Smooth muscle cell (in vitro differentiated cells): Measurements from ENCODE around the gene CLNK. TPM values are rescaled to one million over a fixed set of nuclear protein-coding genes. Genes with fewer than 3 reads are reported as not detected.

ENCODE experiments used
- DNase-seq: peaks from one replicate; lab custom pipeline; 2025; ENCODE audit not compliant: unreplicated experiment; lab: John Stamatoyannopoulos, UW
- H2AFZ ChIP-seq: fragments of 200-600 bp; sonication (generic); 2 replicates; pipeline ENCODE4 v1.6.0; 2016; ENCODE audit warnings: antibody characterized with exemption, low read depth, mild to moderate bottlenecking
- H3F3A ChIP-seq: fragments of 200-600 bp; sonication (generic); 2 replicates; pipeline ENCODE4 v1.6.0; 2017; ENCODE audit warnings: antibody characterized with exemption, low read depth
- H3K27ac ChIP-seq: fragments of 200-600 bp; sonication (generic); 2 replicates; pipeline ENCODE4 v1.5.1; 2016; ENCODE audit warnings: low read depth, mild to moderate bottlenecking
- H3K27me3 ChIP-seq: fragments of 200-600 bp; sonication (generic); 2 replicates; pipeline ENCODE4 v1.6.1; 2016; ENCODE audit warnings: low read depth, mild to moderate bottlenecking
- H3K36me3 ChIP-seq: fragments of 200-600 bp; sonication (generic); 2 replicates; pipeline ENCODE4 v1.5.1; 2016; ENCODE audit warnings: low read depth
- H3K4me1 ChIP-seq: fragments of 200-600 bp; sonication (generic); 2 replicates; pipeline ENCODE4 v1.5.1; 2016; ENCODE audit warnings: low read depth
- H3K4me2 ChIP-seq: fragments of 200-600 bp; sonication (generic); 2 replicates; pipeline ENCODE4 v1.6.0; 2016; ENCODE audit warnings: mild to moderate bottlenecking
- H3K4me3 ChIP-seq: fragments of 200-600 bp; sonication (generic); 2 replicates; pipeline ENCODE4 v1.5.1; 2016; ENCODE audit warnings: mild to moderate bottlenecking
- H3K79me2 ChIP-seq: fragments of 200-600 bp; sonication (generic); 2 replicates; pipeline ENCODE4 v1.6.0; 2016; ENCODE audit warnings: low read depth, mild to moderate bottlenecking
- H3K9ac ChIP-seq: fragments of 200-600 bp; sonication (generic); 2 replicates; pipeline ENCODE4 v1.6.0; 2016; ENCODE audit warnings: low read depth
- H3K9me3 ChIP-seq: fragments of 200-600 bp; sonication (generic); replicated peaks from 2 replicates; pipeline ENCODE4 v1.5.1; 2016; ENCODE audit warnings: low read depth
- H4K20me1 ChIP-seq: fragments of 200-600 bp; sonication (generic); 2 replicates; pipeline ENCODE4 v1.6.0; 2016; ENCODE audit warnings: low read depth
- WGBS: methylation state at CpG from one replicate; pipeline ENCODE4 v1.1.7; 2016; ENCODE audit warnings: low lambda C conversion rate; 5-methylcytosine and 5-hydroxymethylcytosine counted together
- polyA plus RNA-seq: library from polyadenylated mRNA; unstranded; fragments of >200 nt; fragmentation: Nextera tagmentation; extraction: Ambion mirVana; gene quantifications from 2 replicates; pipeline ENCODE4 v1.2.1, GENCODE V29; 2016
- total RNA-seq: library from RNA; depleted of rRNA; stranded (reverse); fragments of >200 nt; gene quantifications from 2 replicates; pipeline ENCODE4 v1.2.3, GENCODE V29; 2014
- TF ChIP-seq, protein P1 (sequence below): fragments of 200-600 bp; sonication (generic); IDR thresholded peaks from 2 replicates; pipeline ENCODE4 v1.5.1; 2017; ENCODE audit warnings: borderline replicate concordance, mild to moderate bottlenecking, antibody characterized with exemption; ENCODE audit not compliant: insufficient read depth, poor library complexity, severe bottlenecking

Gene CLNK
- total and polyA plus RNA-seq, 2 experiments from 2014 or later = not detected

DNA sequence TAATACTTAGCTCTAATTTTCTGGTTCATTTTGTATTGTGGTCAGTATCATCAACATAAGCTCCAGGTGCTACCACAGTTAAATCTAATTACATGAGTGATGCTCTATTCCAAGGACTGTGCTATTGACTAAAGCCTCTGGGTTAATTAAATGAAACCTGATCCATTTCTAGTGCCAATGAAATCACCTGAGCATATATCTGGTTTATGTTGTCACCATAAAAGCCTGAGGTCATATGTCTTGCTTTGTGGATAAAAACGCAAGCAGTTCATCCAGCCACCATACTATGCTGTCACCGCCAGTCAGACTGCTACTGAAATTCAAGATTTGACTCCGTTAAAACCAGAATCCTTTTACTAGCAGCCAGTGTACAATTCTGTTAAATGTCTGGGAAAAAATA, 163.1 kb downstream of the CLNK start:
- Histone ChIP-seq H2AFZ (no peak overlapping the region), H3K27ac (no peak overlapping the region), H3K4me3 (no peak overlapping the region), H3K4me2 (no peak overlapping the region), H3K27me3 (no peaks in the 10 kb centered on the region), H3K9ac (no peak overlapping the region), H3K79me2 (no peaks in the 10 kb centered on the region), H4K20me1 (no peaks in the 10 kb centered on the region), H3K4me1 (no peaks in the 10 kb centered on the region), H3K9me3 (no peaks in the 10 kb centered on the region), H3F3A (no peaks in the 10 kb centered on the region), H3K36me3 (no peaks in the 10 kb centered on the region)
- TF ChIP-seq, protein P1, sequence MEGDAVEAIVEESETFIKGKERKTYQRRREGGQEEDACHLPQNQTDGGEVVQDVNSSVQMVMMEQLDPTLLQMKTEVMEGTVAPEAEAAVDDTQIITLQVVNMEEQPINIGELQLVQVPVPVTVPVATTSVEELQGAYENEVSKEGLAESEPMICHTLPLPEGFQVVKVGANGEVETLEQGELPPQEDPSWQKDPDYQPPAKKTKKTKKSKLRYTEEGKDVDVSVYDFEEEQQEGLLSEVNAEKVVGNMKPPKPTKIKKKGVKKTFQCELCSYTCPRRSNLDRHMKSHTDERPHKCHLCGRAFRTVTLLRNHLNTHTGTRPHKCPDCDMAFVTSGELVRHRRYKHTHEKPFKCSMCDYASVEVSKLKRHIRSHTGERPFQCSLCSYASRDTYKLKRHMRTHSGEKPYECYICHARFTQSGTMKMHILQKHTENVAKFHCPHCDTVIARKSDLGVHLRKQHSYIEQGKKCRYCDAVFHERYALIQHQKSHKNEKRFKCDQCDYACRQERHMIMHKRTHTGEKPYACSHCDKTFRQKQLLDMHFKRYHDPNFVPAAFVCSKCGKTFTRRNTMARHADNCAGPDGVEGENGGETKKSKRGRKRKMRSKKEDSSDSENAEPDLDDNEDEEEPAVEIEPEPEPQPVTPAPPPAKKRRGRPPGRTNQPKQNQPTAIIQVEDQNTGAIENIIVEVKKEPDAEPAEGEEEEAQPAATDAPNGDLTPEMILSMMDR = no peak
- 93% methylated on average over 3 of the region's 3 CpGs for WGBS
- no peak for DNase-seq

DNA sequence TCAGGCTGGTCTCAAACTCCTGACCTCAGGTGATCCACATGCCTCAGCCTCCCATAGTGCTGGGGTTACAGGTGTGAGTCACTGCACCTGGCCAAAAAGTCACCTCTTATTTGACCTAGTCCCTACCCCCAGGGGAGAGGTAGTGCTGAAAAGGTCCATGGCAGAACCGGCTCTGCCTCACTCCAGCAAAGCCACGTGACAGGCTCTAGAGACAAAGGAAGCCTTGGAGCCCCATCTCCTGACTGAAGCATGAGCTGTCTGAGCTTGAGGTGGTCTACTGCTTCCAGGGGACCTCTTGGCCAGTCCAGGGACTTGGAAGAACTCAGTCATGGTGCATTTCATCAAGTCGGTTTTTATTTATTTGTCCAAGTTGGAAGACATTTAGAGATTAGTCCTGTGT, 174.8 kb downstream of the CLNK start:
- Histone ChIP-seq H2AFZ (no peak overlapping the region), H3F3A (no peaks in the 10 kb centered on the region), H3K9me3 (no peaks in the 10 kb centered on the region), H3K9ac (no peak overlapping the region), H3K36me3 (no peaks in the 10 kb centered on the region), H3K4me1 (no peaks in the 10 kb centered on the region), H3K27ac (no peak overlapping the region), H3K27me3 (no peaks in the 10 kb centered on the region), H3K4me3 (no peak overlapping the region), H3K4me2 (no peak overlapping the region), H4K20me1 (no peaks in the 10 kb centered on the region), H3K79me2 (no peaks in the 10 kb centered on the region)
- 88% methylated on average over 3 of the region's 3 CpGs for WGBS
- DNase-seq = no peak
- TF ChIP-seq, protein P1 = no peak

DNA sequence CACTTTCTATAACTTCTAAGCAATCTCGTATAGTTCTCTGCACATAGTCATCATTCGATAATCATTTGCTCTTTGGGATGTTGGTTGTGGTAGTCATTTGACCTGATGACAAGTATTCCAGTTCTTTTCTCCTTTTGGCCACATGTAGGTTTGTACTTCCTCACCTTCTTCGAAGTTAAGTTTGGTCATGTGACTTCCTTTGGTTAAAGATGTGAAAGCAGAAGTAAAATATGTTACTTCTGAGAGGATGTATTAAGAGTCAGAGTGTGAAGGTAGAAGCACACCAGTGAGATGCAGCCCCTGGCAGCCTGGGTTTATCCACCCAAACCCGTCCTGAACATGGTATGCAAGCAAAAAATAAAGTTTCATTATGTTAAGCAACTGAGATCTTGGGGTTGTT, 178.5 kb downstream of the CLNK start:
- no peak overlapping the region for H3K4me3 ChIP-seq
- no peaks in the 10 kb centered on the region for H3K9me3 ChIP-seq
- no peaks in the 10 kb centered on the region for H3F3A ChIP-seq
- H3K4me1 ChIP-seq = peaks cover 4% of the 10 kb centered on the region
- H3K36me3 ChIP-seq = no peaks in the 10 kb centered on the region
- no peak for DNase-seq
- H3K27me3 ChIP-seq = no peaks in the 10 kb centered on the region
- H3K9ac ChIP-seq = no peak overlapping the region
- H3K4me2 ChIP-seq = no peak overlapping the region
- H4K20me1 ChIP-seq = no peaks in the 10 kb centered on the region
- TF ChIP-seq, protein P1 = no peak
- 90% methylated on average over 4 of the region's 4 CpGs for WGBS
- no peak overlapping the region for H2AFZ ChIP-seq
- H3K27ac ChIP-seq = no peak overlapping the region
- no peaks in the 10 kb centered on the region for H3K79me2 ChIP-seq

DNA sequence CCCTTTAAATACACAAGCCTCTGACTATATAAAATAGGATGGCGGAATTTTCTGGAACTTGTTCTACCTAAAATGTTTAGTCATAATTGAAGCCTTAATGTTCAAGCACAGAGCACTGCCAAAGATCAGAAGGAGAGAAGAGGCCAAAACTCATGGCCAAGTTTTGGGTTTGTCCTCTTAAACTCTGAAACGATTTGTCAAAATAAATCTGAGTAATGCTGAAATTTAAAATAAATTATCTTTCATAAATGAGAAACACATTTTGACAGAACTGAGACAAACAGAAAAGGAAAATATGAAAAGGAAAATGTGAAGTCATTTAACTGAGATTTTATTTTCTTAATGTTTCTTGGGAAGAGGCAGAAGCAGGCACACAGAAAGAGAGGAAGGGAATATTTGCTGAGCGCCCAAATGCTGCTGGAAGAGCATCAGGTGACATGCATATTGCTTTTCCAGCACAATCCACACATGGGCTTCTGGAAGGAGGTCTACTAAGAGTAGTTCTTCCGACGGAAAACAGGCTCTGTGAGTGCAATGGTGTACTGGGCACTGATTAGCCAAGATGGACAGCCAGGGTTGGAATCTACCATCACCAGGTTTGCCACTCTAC, 179.9 kb downstream of the CLNK start:
- Histone ChIP-seq H3K27ac (no peak overlapping the region), H4K20me1 (no peaks in the 10 kb centered on the region), H3K79me2 (no peaks in the 10 kb centered on the region), H2AFZ (no peak overlapping the region), H3K36me3 (no peaks in the 10 kb centered on the region), H3K9me3 (no peaks in the 10 kb centered on the region), H3K4me2 (no peak overlapping the region), H3K4me3 (no peak overlapping the region), H3K9ac (no peak overlapping the region), H3F3A (no peaks in the 10 kb centered on the region), H3K27me3 (no peaks in the 10 kb centered on the region), H3K4me1 (peaks cover 11% of the 10 kb centered on the region)
- no peak for DNase-seq
- 94% methylated on average over 5 of the region's 5 CpGs for WGBS
- TF ChIP-seq, protein P1 = no peak
